Left lung (tissue), 10 donors: Measurements from ENCODE around the gene DAZAP2. TPM values are rescaled to one million over a fixed set of nuclear protein-coding genes. Genes with fewer than 3 reads are reported as not detected.

Experiments
- ATAC-seq: fragments of 200-7000 bp; cut with Tn5 transposase; one replicate; pipeline ENCODE4 v1.9.1; 2020; ENCODE audit warnings: moderate library complexity
- DNase-seq, 4 donors: peaks; one replicate each; pipeline ENCODE4 v3.0.0-alpha.2; 2013 to 2020
- H3K27ac ChIP-seq, 2 donors: fragments of 200-600 bp; sonication (generic) in 1 of 2; one replicate each; pipeline versions ENCODE4 v1.5.0 to v1.8.0; 2020 to 2021
- H3K27me3 ChIP-seq, 2 donors: fragments of 200-600 bp; sonication (generic) in 1 of 2; one replicate each; pipeline versions ENCODE4 v1.5.0 to v1.8.0; 2020 to 2021
- H3K36me3 ChIP-seq, 2 donors: fragments of 200-600 bp; sonication (generic) in 1 of 2; one replicate each; pipeline versions ENCODE4 v1.5.0 to v1.8.0; 2020 to 2021
- H3K4me1 ChIP-seq, 2 donors: fragments of 200-600 bp; one replicate each; pipeline ENCODE4 v1.8.0; 2021
- H3K4me3 ChIP-seq, 2 donors: fragments of 200-600 bp; sonication (generic) in 1 of 2; one replicate each; pipeline versions ENCODE4 v1.5.0 to v1.8.0; 2020 to 2021; ENCODE audit warnings: mild to moderate bottlenecking in 1 of 2
- H3K9me3 ChIP-seq, 2 donors: fragments of 200-600 bp; sonication (generic) in 1 of 2; one replicate each; pipeline versions ENCODE4 v1.5.0 to v1.8.0; 2020 to 2021
- CTCF ChIP-seq, 2 donors: fragments of 200-600 bp; sonication (generic) in 1 of 2; IDR thresholded peaks; one replicate each; pipeline versions ENCODE4 v1.5.0 to v1.8.0; 2021; ENCODE audit warnings: antibody characterized with exemption in 2 of 2
- intact Hi-C, 2 donors: fragments of 100-400 bp; cut with DNase I; formaldehyde crosslinking; loops; one replicate each; pipeline versions ENCODE4 v1.11.2 to v1.14.2; 2022
- polyA plus RNA-seq, 6 donors: library from polyadenylated mRNA; unstranded; fragments of 120-200 nt; gene quantifications; one replicate each; pipeline ENCODE4 v1.2.1, GENCODE V29; 2013; ENCODE audit not compliant: insufficient read length in 6 of 6
- total RNA-seq, 2 donors: library from RNA; stranded (reverse); fragmentation: NEBNext Ultra II Directional; extraction: Animal tissue kit (Norgen Biotek cat#: 25700); gene quantifications; one replicate each; pipeline ENCODE4 v1.2.1, GENCODE V29; 2021
- donor health status: DM: no; HTN: yes; CAD: no.
- donor health status: DM: no; HTN: no; CAD: no.

Gene DAZAP2
- total and polyA plus RNA-seq, 8 donors, result 184 to 224 (median 212) TPM

GRCh38 chr12:51198568-51199365, 39.9 kb upstream of the DAZAP2 start:
- DNase-seq (no peak), ATAC-seq (no peak)
- H3K4me3 ChIP-seq, result no peak overlapping the region
- H3K36me3 ChIP-seq, result peaks cover 0 to 7% of the 10 kb centered on the region in 2 donors
- intact Hi-C loops, result no loop called here
- no peaks in the 10 kb centered on the region for H3K9me3 ChIP-seq
- no peaks in the 10 kb centered on the region for H3K27me3 ChIP-seq
- no peak for TF ChIP-seq CTCF (IDR thresholded peaks at IDR 0.05)
- no peak overlapping the region for H3K27ac ChIP-seq
- no peaks in the 10 kb centered on the region for H3K4me1 ChIP-seq

GRCh38 chr12:51199366-51199945, 39.2 kb upstream of the DAZAP2 start:
- Histone ChIP-seq H3K9me3 (no peaks in the 10 kb centered on the region), H3K27ac (no peak overlapping the region), H3K36me3 (peaks cover 0 to 7% of the 10 kb centered on the region in 2 donors), H3K27me3 (no peaks in the 10 kb centered on the region), H3K4me3 (no peak overlapping the region), H3K4me1 (no peaks in the 10 kb centered on the region)
- intact Hi-C loops, result no loop called here
- DNase-seq (no peak), ATAC-seq (no peak)
- no peak for TF ChIP-seq CTCF (IDR thresholded peaks at IDR 0.05)

- intact Hi-C loops, result no loop called here
- Histone ChIP-seq H3K9me3 (no peaks in the 10 kb centered on the region), H3K27ac (no peak overlapping the region), H3K4me3 (no peak overlapping the region), H3K36me3 (peaks cover 0 to 7% of the 10 kb centered on the region in 2 donors), H3K27me3 (no peaks in the 10 kb centered on the region), H3K4me1 (no peaks in the 10 kb centered on the region)
- no peak for TF ChIP-seq CTCF (IDR thresholded peaks at IDR 0.05)
- DNase-seq, result no peak
- no peak for ATAC-seq
These were observed 38.5 kb upstream of the DAZAP2 start for GRCh38 chr12:51200156-51200555.

DNA sequence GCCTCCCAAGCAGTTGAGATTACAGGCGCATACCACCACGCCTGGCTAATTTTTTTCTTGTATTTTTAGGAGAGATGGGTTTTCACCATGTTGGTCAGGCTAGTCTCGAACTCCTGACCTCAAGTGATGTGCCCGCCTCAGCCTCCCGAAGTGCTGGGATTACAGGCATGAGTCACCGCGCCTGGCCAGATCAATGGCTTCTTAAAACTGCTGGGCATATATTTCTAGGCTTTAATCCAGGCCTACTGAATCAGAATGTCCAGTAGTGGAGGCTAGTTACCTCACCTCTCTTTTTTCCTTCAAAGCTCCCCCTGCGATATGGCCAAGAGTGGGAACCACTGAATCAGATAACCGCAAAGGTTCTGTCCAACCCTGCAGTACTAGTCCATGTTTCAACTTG, 37.8 kb upstream of the DAZAP2 start:
- no peaks in the 10 kb centered on the region for H3K9me3 ChIP-seq
- ATAC-seq, result no peak
- no peaks in the 10 kb centered on the region for H3K27me3 ChIP-seq
- no peaks in the 10 kb centered on the region for H3K4me1 ChIP-seq
- DNase-seq, result no peak
- intact Hi-C loops, result no loop called here
- H3K4me3 ChIP-seq, result no peak overlapping the region
- no peak overlapping the region for H3K27ac ChIP-seq
- H3K36me3 ChIP-seq, result peaks cover 0 to 7% of the 10 kb centered on the region in 2 donors
- no peak for TF ChIP-seq CTCF (IDR thresholded peaks at IDR 0.05)

DNA sequence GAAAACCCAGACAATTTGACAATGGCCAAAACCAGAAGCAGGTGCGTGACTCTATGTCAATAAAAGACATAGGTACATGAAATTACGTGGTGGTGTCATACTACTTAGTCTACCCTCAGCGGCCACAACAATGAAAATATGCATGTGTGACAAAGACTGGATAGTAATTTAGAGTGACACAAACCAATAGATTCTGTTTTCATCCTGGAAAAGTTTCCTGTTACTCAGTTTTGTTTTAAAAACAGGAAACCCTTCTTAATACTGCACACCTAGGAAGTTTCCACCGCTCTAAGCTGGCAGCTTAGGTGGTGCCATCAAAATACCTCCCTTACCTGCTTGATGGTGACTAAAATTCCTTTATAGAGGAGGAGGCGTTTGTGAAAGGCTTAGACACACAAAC, 35.9 kb upstream of the DAZAP2 start:
- H3K4me3 ChIP-seq, result no peak overlapping the region
- no peaks in the 10 kb centered on the region for H3K4me1 ChIP-seq
- DNase-seq (no peak), ATAC-seq (no peak)
- TF ChIP-seq CTCF (IDR thresholded peaks at IDR 0.05), result no peak
- H3K36me3 ChIP-seq, result peaks cover 0 to 7% of the 10 kb centered on the region in 2 donors
- no peak overlapping the region for H3K27ac ChIP-seq
- no peaks in the 10 kb centered on the region for H3K9me3 ChIP-seq
- intact Hi-C loops, result no loop called here
- H3K27me3 ChIP-seq, result no peaks in the 10 kb centered on the region
